ENCODE data around the gene CRISPLD2. TPM values are rescaled to one million over a fixed set of nuclear protein-coding genes. Genes with fewer than 3 reads are reported as not detected.

CRISPLD2 gene
- total and polyA plus RNA-seq, 10 of the 15 experiments (the other 5 are each of a cell fraction or from before 2014, with no cell fraction given), result 0.03 to 0.30 (median 0.08) TPM; not detected in 5

DNA sequence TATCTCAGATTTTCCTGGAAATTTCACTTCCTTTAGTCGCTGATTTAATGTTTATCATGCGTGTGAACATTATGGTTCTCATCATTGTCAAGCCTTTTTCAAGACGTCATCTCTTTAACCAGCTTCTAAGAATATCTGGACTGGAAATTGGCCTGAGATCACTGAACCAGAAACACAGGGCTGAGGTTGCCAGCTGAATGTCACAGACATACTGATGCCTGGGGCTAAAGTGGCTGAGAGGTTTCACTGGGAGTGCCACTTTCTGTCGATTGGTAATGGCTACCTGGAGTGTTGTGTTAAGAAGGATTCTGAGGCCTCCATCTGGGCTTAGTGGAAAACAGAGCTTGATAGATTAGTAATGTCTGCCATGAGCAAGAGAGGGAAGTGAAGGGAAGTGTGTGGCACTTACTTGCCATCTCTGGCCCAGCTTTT lies 54.2 kb downstream of the CRISPLD2 start:
- RAD21 ChIA-PET (ENCODE audit: unreplicated experiment), result interaction anchor here (0.7 kb wide), 1 partner anchor 99 kb away, joined by 3 read pairs; no protein-coding TSS in a partner anchor
- WGBS (ENCODE audit: insufficient coverage, insufficient replicate concordance, low lambda C conversion rate, missing lambda C conversion rate), result 62% methylated on average over 4 of the region's 4 CpGs
- SMC1A ChIA-PET (ENCODE audit: uncharacterized antibody, unreplicated experiment), result interaction anchor here (0.7 to 3.1 kb wide), 8 partner anchors 9 to 121 kb away, joined by 3 to 19 read pairs (median 4); no protein-coding TSS in a partner anchor
- Histone ChIP-seq H3K9me3 (replicated peaks; ENCODE audit: control insufficient read depth, insufficient read depth, low read length) (no peaks in the 10 kb centered on the region), H3K9ac (ENCODE audit: control insufficient read depth, insufficient read depth, low read length) (no peak overlapping the region), H4K20me1 (ENCODE audit: control insufficient read depth, insufficient read depth) (no peaks in the 10 kb centered on the region), H3K27me3 (replicated peaks in 1 of 2; ENCODE audit: control insufficient read depth in 2 of 2, insufficient read depth in 2 of 2, low read length in 1 of 2) (no peaks in the 10 kb centered on the region; a peak in 1 of 4 replicates), H3K27ac (ENCODE audit: control insufficient read depth, insufficient read depth) (no peak overlapping the region), H3K4me3 (no peak overlapping the region), H3K4me1 (ENCODE audit: control insufficient read depth, insufficient read depth, low read length) (no peaks in the 10 kb centered on the region), H2AFZ (ENCODE audit: control insufficient read depth, low read depth, low read length) (no peak overlapping the region), H3K36me3 (ENCODE audit: control insufficient read depth in 2 of 2, insufficient read depth in 2 of 2, low read length in 1 of 2) (no peaks in the 10 kb centered on the region), H3K4me2 (ENCODE audit: control insufficient read depth, insufficient read depth) (no peak overlapping the region), H3K79me2 (ENCODE audit: control insufficient read depth, insufficient read depth, low read length) (no peaks in the 10 kb centered on the region)
- no TSS peak for BruUV-seq (replicated peaks)
- ATAC-seq (peak; percentile 44), DNase-seq (ENCODE audit: low read depth, low spot score) (no peak), FAIRE-seq (no peak)
- POLR2A ChIA-PET, result interaction anchor here (0.6 to 1.7 kb wide), 4 partner anchors 9 to 126 kb away, joined by 3 to 7 read pairs (median 4); no protein-coding TSS in a partner anchor
- in situ Hi-C loops (cut with MboI) (no loop called here), intact Hi-C loops (cut with micrococcal nuclease; ENCODE audit: unreplicated experiment) (no loop called here)
- CTCF ChIA-PET, result interaction anchor here (0.7 to 2.1 kb wide), 5 partner anchors 11 to 123 kb away, joined by 3 to 8 read pairs (median 4); no protein-coding TSS in a partner anchor
- no peak for TF ChIP-seq BRCA1 (IDR thresholded peaks at IDR 0.05; ENCODE audit: low read depth, low read length)
- TF ChIP-seq NR2C2 (IDR thresholded peaks at IDR 0.05; ENCODE audit: borderline replicate concordance, control insufficient read depth, insufficient read length, low read depth), result peak; percentile 28
- no peak for TF ChIP-seq SRF (IDR thresholded peaks at IDR 0.05; ENCODE audit: low read depth in 2 of 2, low read length in 2 of 2)
- TF ChIP-seq, protein P1, sequence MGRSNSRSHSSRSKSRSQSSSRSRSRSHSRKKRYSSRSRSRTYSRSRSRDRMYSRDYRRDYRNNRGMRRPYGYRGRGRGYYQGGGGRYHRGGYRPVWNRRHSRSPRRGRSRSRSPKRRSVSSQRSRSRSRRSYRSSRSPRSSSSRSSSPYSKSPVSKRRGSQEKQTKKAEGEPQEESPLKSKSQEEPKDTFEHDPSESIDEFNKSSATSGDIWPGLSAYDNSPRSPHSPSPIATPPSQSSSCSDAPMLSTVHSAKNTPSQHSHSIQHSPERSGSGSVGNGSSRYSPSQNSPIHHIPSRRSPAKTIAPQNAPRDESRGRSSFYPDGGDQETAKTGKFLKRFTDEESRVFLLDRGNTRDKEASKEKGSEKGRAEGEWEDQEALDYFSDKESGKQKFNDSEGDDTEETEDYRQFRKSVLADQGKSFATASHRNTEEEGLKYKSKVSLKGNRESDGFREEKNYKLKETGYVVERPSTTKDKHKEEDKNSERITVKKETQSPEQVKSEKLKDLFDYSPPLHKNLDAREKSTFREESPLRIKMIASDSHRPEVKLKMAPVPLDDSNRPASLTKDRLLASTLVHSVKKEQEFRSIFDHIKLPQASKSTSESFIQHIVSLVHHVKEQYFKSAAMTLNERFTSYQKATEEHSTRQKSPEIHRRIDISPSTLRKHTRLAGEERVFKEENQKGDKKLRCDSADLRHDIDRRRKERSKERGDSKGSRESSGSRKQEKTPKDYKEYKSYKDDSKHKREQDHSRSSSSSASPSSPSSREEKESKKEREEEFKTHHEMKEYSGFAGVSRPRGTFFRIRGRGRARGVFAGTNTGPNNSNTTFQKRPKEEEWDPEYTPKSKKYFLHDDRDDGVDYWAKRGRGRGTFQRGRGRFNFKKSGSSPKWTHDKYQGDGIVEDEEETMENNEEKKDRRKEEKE (IDR thresholded peaks at IDR 0.05), result no peak
- TF ChIP-seq, protein P2, sequence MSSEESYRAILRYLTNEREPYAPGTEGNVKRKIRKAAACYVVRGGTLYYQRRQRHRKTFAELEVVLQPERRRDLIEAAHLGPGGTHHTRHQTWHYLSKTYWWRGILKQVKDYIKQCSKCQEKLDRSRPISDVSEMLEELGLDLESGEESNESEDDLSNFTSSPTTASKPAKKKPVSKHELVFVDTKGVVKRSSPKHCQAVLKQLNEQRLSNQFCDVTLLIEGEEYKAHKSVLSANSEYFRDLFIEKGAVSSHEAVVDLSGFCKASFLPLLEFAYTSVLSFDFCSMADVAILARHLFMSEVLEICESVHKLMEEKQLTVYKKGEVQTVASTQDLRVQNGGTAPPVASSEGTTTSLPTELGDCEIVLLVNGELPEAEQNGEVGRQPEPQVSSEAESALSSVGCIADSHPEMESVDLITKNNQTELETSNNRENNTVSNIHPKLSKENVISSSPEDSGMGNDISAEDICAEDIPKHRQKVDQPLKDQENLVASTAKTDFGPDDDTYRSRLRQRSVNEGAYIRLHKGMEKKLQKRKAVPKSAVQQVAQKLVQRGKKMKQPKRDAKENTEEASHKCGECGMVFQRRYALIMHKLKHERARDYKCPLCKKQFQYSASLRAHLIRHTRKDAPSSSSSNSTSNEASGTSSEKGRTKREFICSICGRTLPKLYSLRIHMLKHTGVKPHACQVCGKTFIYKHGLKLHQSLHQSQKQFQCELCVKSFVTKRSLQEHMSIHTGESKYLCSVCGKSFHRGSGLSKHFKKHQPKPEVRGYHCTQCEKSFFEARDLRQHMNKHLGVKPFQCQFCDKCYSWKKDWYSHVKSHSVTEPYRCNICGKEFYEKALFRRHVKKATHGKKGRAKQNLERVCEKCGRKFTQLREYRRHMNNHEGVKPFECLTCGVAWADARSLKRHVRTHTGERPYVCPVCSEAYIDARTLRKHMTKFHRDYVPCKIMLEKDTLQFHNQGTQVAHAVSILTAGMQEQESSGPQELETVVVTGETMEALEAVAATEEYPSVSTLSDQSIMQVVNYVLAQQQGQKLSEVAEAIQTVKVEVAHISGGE (CRISPR knock-in tag; IDR thresholded peaks at IDR 0.05), result no peak
- TF ChIP-seq KDM1A (IDR thresholded peaks at IDR 0.05; ENCODE audit: borderline replicate concordance), result no peak
- no peak for TF ChIP-seq BACH1 (IDR thresholded peaks at IDR 0.05; ENCODE audit: borderline replicate concordance)
- TF ChIP-seq POU2F2 (IDR thresholded peaks at IDR 0.05; ENCODE audit: borderline replicate concordance, low read depth, low read length), result no peak
- TF ChIP-seq, protein P3, sequence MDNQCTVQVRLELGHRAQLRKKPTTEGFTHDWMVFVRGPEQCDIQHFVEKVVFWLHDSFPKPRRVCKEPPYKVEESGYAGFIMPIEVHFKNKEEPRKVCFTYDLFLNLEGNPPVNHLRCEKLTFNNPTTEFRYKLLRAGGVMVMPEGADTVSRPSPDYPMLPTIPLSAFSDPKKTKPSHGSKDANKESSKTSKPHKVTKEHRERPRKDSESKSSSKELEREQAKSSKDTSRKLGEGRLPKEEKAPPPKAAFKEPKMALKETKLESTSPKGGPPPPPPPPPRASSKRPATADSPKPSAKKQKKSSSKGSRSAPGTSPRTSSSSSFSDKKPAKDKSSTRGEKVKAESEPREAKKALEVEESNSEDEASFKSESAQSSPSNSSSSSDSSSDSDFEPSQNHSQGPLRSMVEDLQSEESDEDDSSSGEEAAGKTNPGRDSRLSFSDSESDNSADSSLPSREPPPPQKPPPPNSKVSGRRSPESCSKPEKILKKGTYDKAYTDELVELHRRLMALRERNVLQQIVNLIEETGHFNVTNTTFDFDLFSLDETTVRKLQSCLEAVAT (IDR thresholded peaks at IDR 0.05), result peak; percentile 61; the same call in 1 of the 2 replicates
- no peak for TF ChIP-seq BHLHE40 (IDR thresholded peaks at IDR 0.05; ENCODE audit: borderline replicate concordance in 1 of 2, low read depth in 2 of 2, low read length in 1 of 2)
- TF ChIP-seq PAX8 (IDR thresholded peaks at IDR 0.05), result no peak
- TF ChIP-seq CHD4 (IDR thresholded peaks at IDR 0.05), result no peak
- no peak for TF ChIP-seq MYC (IDR thresholded peaks at IDR 0.05; ENCODE audit: insufficient read depth, insufficient read length, insufficient replicate concordance, low read length, severe bottlenecking)
- no peak for TF ChIP-seq WRNIP1 (IDR thresholded peaks at IDR 0.05; ENCODE audit: borderline replicate concordance, low read depth, low read length)
- no peak for TF ChIP-seq LARP7 (IDR thresholded peaks at IDR 0.05)
- no peak for TF ChIP-seq KAT2A (conservative IDR thresholded peaks at IDR 0.05; ENCODE audit: control insufficient read depth, low read depth, low read length)
- TF ChIP-seq PML (IDR thresholded peaks at IDR 0.05; ENCODE audit: low read length), result no peak
- 0 out of 2 replicates have a peak, but pooled peaks have one; percentile 34 for TF ChIP-seq SMARCA5 (IDR thresholded peaks at IDR 0.05)

Measured in GM12878 (cell line).